GM12891 (cell line): ENCODE data around the gene COG6.

Source experiments
- DNase-seq: peaks from one replicate; pipeline ENCODE4 v3.0.0; 2011; ENCODE audit warnings: low spot score; ENCODE audit not compliant: insufficient read length
- FAIRE-seq: peaks from 2 replicates; lab custom pipeline; 2011; peaks lifted over from hg19 to GRCh38; lab: Jason Lieb, UNC
- PAX5 ChIP-seq: IDR thresholded peaks from 2 replicates; pipeline ENCODE4 v1.6.1; 2011; ENCODE audit warnings: low read length, moderate library complexity, mild to moderate bottlenecking; ENCODE audit not compliant: insufficient read depth, severe bottlenecking
- POLR2A ChIP-seq: IDR thresholded peaks from 2 replicates; pipeline ENCODE4 v1.6.1; 2011; ENCODE audit warnings: low read depth, low read length, control low read depth
- POLR2AphosphoS5 ChIP-seq: IDR thresholded peaks from 2 replicates; pipeline ENCODE4 v1.6.1; 2011; ENCODE audit warnings: low read depth, low read length, control low read depth
- POU2F2 ChIP-seq: IDR thresholded peaks from 2 replicates; pipeline ENCODE4 v1.6.1; 2011; ENCODE audit warnings: low read depth, mild to moderate bottlenecking, control low read depth, low read length, moderate library complexity
- SPI1 ChIP-seq: IDR thresholded peaks from 2 replicates; pipeline ENCODE4 v1.6.1; 2011; ENCODE audit warnings: low read depth, low read length, control low read depth
- TAF1 ChIP-seq: IDR thresholded peaks from 2 replicates; pipeline ENCODE4 v1.6.1; 2011; ENCODE audit warnings: low read depth, low read length, control low read depth

COG6 gene

DNA sequence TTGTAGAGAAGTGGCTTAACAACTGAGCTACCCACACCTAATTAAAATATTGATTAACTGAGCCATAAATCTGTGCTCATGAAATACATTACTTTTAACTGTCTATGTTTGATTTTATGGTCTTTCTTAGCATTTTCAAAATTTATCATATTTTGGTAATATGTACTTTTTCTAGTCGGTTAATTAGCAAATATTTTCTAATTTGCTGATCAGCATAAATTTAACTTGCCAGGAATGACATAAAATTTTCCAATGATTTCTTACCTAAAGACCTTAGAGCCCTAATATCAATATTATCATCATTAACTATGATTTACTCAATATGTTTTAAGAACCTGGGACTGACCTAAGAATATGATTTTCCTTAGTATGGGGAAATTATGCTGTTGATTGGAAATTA lies 19.9 kb upstream of the COG6 start:
- no peak for FAIRE-seq
- TF ChIP-seq POLR2A (no peak), PAX5 (no peak), POLR2AphosphoS5 (no peak), POU2F2 (no peak), SPI1 (no peak), TAF1 (no peak)

DNA sequence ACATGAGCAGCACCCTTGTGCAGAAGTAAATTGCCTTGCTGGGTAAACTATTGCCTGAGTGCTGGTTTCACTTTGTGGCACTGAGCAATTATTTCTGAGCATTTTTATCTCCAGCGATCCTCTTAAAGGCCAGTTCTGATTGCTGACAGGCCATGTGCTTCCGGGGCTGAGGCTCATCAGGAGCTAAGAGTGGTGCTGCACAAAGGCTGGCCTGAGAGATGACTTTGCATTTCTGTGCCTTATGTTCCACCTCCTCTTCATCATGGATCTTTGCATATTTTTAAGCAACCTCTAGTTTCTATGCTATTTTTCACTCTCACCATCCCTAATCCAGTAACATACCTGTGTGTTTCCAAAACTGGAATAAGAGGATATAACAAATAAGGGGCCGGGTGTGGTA lies 17.6 kb upstream of the COG6 start:
- DNase-seq (no peak), FAIRE-seq (no peak)
- no peak for TF ChIP-seq PAX5
- TF ChIP-seq POLR2A: no peak
- TF ChIP-seq POU2F2: no peak
- TF ChIP-seq TAF1: no peak
- no peak for TF ChIP-seq SPI1
- no peak for TF ChIP-seq POLR2AphosphoS5

More for the DNA sequence above, 19.9 kb upstream of the COG6 start:
- DNase-seq: no peak

DNA sequence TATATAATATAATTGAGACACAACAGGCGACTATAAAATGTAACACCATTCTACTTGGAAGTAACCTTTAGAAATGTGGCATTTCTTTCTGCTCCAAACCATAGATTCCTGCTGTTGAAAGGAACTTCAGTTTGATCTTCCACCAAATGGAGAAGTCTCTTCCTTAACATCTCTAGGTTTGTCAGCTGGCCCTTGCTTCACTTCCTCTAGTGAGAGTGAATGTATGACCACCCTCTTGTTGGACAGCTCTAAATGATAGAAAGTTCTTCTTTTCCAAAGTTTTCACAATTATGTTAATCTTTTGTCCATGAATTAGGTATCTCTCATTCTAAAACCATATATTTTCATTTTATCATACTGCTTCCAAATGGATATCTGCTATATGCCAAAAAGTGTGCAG lies 13.8 kb upstream of the COG6 start:
- DNase-seq: no peak
- no peak for TF ChIP-seq PAX5
- TF ChIP-seq TAF1: no peak
- TF ChIP-seq POLR2A: no peak
- TF ChIP-seq POLR2AphosphoS5: no peak
- TF ChIP-seq SPI1: no peak
- no peak for TF ChIP-seq POU2F2
- no peak for FAIRE-seq

DNA sequence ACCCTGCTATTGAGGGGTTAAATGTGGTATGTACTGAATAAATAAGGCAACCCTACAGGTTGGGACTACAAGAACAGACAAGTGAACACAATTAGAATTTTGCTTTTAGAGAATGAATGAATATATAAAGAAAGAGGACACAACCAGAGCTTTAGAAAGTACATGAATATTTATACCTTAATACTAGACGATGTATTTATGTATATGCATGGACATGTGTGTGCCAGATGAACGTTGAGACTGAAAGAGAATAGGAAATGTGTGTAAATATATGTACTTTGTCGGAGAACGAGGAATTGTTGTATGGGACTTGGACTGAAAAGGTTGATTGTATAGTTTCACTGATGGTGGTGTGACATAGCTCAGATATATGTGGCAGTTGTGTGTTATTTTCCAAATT lies 9.3 kb upstream of the COG6 start:
- TF ChIP-seq TAF1: no peak
- no peak for TF ChIP-seq POLR2A
- no peak for TF ChIP-seq PAX5
- no peak for TF ChIP-seq POLR2AphosphoS5

DNA sequence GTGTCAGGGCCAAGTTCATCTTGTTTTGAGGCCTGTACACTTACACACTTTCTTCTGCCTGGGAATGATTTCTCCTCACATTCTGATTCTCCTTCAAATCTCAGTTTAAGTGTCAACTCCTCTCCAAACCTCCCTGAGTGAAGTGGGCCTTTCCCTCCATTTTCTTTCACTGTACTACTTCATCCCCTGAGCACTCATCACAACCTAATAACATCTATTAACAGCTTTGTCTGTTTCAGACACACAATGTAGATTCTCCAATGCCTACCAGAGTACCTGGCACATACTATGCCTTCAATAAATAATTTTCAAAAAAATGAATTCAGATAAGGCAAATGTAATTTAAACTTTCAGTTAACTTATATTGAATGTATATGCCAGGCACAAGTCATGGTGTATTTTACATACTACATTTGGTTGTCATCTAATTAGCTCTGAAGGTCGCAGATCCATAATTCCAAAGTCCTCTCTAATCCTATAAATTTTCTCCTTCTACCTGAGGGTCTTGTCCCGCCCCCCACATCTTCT lies 357 bp upstream of the COG6 start:
- no peak for TF ChIP-seq SPI1
- no peak for TF ChIP-seq POLR2A
- no peak for DNase-seq
- FAIRE-seq: peak; percentile 57

More for the DNA sequence above, 9.3 kb upstream of the COG6 start:
- no peak for FAIRE-seq
- no peak for DNase-seq

GRCh38 chr13:39656325-39656677 lies 839 bp downstream of the COG6 start:
- DNase-seq (no peak), FAIRE-seq (no peak)
- TF ChIP-seq POU2F2 (no peak), SPI1 (no peak), PAX5 (no peak), TAF1 (no peak), POLR2A (no peak), POLR2AphosphoS5 (no peak)

GRCh38 chr13:39663508-39663907 lies 8.0 kb downstream of the COG6 start:
- TF ChIP-seq POLR2A (no peak), PAX5 (no peak), POU2F2 (no peak), SPI1 (no peak), TAF1 (no peak), POLR2AphosphoS5 (no peak)
- FAIRE-seq: no peak

GRCh38 chr13:39663958-39664357 lies 8.5 kb downstream of the COG6 start:
- DNase-seq: no peak
- no peak for TF ChIP-seq POLR2AphosphoS5
- no peak for TF ChIP-seq SPI1
- no peak for TF ChIP-seq TAF1
- TF ChIP-seq PAX5: no peak
- TF ChIP-seq POLR2A: no peak
- TF ChIP-seq POU2F2: no peak
- no peak for FAIRE-seq

More at GRCh38 chr13:39663508-39663907, 8.0 kb downstream of the COG6 start:
- DNase-seq: no peak

DNA sequence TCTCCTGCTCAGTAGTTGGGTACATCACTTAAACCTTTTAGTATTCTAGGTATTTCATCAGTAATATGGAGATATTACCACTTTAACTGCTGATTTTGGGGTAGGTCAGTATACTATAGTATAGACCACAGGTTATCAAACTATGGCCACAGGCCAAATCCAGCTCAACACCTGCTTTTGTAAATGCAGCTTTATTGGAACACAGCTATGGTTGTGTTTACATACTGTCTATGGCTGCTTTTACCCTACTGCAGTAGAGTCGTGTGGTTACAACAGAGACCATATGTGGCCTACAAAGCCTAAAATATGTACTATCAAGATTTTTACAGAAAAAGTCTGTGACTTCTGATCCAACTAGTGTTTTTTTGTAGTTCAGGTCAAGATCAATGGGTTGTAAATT lies 10.3 kb downstream of the COG6 start:
- DNase-seq (no peak), FAIRE-seq (no peak)
- TF ChIP-seq POU2F2 (no peak), SPI1 (no peak), POLR2AphosphoS5 (no peak), POLR2A (no peak), PAX5 (no peak), TAF1 (no peak)

- FAIRE-seq (no peak), DNase-seq (no peak)
- TF ChIP-seq POLR2A: no peak
- TF ChIP-seq PAX5: no peak
- TF ChIP-seq POU2F2: no peak
Measured at GRCh38 chr13:39670445-39670844, 15.0 kb downstream of the COG6 start.
